GM10847 (cell line): ENCODE data around the gene UIMC1.

Source experiments
- POLR2A ChIP-seq: IDR thresholded peaks from 2 replicates; pipeline ENCODE4 v1.6.1; 2011; ENCODE audit not compliant: insufficient read length; ENCODE audit errors: extremely low read depth

UIMC1 gene

GRCh38 chr5:176888016-176888864, 118.3 kb downstream of the UIMC1 start:
- no peak for TF ChIP-seq POLR2A

- TF ChIP-seq POLR2A, result no peak
These were observed 119.2 kb downstream of the UIMC1 start for GRCh38 chr5:176887252-176887849.

GRCh38 chr5:176886336-176887251, 120.0 kb downstream of the UIMC1 start:
- TF ChIP-seq POLR2A, result no peak

GRCh38 chr5:176884571-176884890, 122.0 kb downstream of the UIMC1 start:
- TF ChIP-seq POLR2A, result no peak

- no peak for TF ChIP-seq POLR2A
These were observed 122.6 kb downstream of the UIMC1 start for GRCh38 chr5:176883700-176884570.

- TF ChIP-seq POLR2A, result no peak
These were observed 124.0 kb downstream of the UIMC1 start for GRCh38 chr5:176882567-176882903.

- no peak for TF ChIP-seq POLR2A
These were observed 124.6 kb downstream of the UIMC1 start for GRCh38 chr5:176881816-176882566.

- no peak for TF ChIP-seq POLR2A
These were observed 125.4 kb downstream of the UIMC1 start for GRCh38 chr5:176881021-176881749.

GRCh38 chr5:176880366-176881020, 126.1 kb downstream of the UIMC1 start:
- TF ChIP-seq POLR2A, result no peak

GRCh38 chr5:176879663-176880361, 126.8 kb downstream of the UIMC1 start:
- no peak for TF ChIP-seq POLR2A

GRCh38 chr5:176878906-176879662, 127.5 kb downstream of the UIMC1 start:
- no peak for TF ChIP-seq POLR2A

GRCh38 chr5:176878463-176878862, 128.1 kb downstream of the UIMC1 start:
- TF ChIP-seq POLR2A, result no peak
